H1 (cell line): ENCODE data around the gene GGTLC3.
"Not testable (repeated sequence)": the region's sequence is repeated elsewhere in the genome, so short reads cannot be mapped to it uniquely, and the experiment has no call there.

Experiments used
- ASH2L ChIP-seq: fragments of 200-600, 300-600 bp; sonication (generic); IDR thresholded peaks from one replicate; pipeline ENCODE4 v1.7.1; 2017; ENCODE audit warnings: low read length
- CEBPB ChIP-seq: IDR thresholded peaks from 2 replicates; pipeline ENCODE4 v1.6.1; 2012; ENCODE audit warnings: low read depth, low read length
- CTCF ChIP-seq, 3 experiments: IDR thresholded peaks; 1 replicate in 2 of 3; 2 replicates in 1 of 3; pipeline versions ENCODE4 v1.5.1 to v1.6.1; 2011; ENCODE audit warnings: low read length in 3 of 3, mild to moderate bottlenecking in 3 of 3, inconsistent platforms in 2 of 3, low read depth in 1 of 3, moderate library complexity in 1 of 3; ENCODE audit not compliant: insufficient read depth in 1 of 3; ENCODE audit errors: control extremely low read depth in 1 of 3
- EGR1 ChIP-seq: IDR thresholded peaks from 2 replicates; pipeline ENCODE4 v1.6.1; 2011; ENCODE audit warnings: low read depth, low read length, borderline replicate concordance
- GABPA ChIP-seq: IDR thresholded peaks from 2 replicates; pipeline ENCODE4 v1.6.1; 2011; ENCODE audit warnings: mild to moderate bottlenecking, low read length, moderate library complexity, borderline replicate concordance; ENCODE audit not compliant: insufficient read depth
- POLR2AphosphoS5 ChIP-seq: IDR thresholded peaks from 2 replicates; pipeline ENCODE4 v1.6.1; 2011; ENCODE audit warnings: low read depth, low read length
- RFX5 ChIP-seq: IDR thresholded peaks from 2 replicates; pipeline ENCODE4 v1.6.1; 2011; ENCODE audit warnings: low read depth, low read length, improper control_type of control experiment, borderline replicate concordance
- SIX5 ChIP-seq: IDR thresholded peaks from 2 replicates; pipeline ENCODE4 v1.6.1; 2011; ENCODE audit warnings: mild to moderate bottlenecking, low read depth, low read length
- SP1 ChIP-seq: IDR thresholded peaks from 2 replicates; pipeline ENCODE4 v1.6.1; 2011; ENCODE audit warnings: low read depth, low read length
- TAF1 ChIP-seq: IDR thresholded peaks from 2 replicates; pipeline ENCODE4 v1.6.1; 2011; ENCODE audit warnings: mild to moderate bottlenecking, low read depth, low read length
- TCF12 ChIP-seq: IDR thresholded peaks from 2 replicates; pipeline ENCODE4 v1.6.1; 2011; ENCODE audit warnings: low read depth, mild to moderate bottlenecking, low read length
- TEAD4 ChIP-seq: IDR thresholded peaks from 2 replicates; pipeline ENCODE4 v1.6.1; 2012; ENCODE audit warnings: low read depth, low read length, inconsistent platforms, mixed read lengths
- TF ChIP-seq, protein P1 (sequence below): IDR thresholded peaks from 2 replicates; pipeline ENCODE4 v1.6.1; 2012; ENCODE audit warnings: inconsistent platforms

GRCh38 chr22:18549458-18550179 lies 31.7 kb upstream of the GGTLC3 start:
- TF ChIP-seq CEBPB; SIX5; ASH2L; CTCF (IDR thresholded peaks at IDR 0.05; ENCODE audit: control extremely low read depth in 1 of 3, insufficient read depth in 1 of 3, low read depth in 1 of 3, low read length in 3 of 3); GABPA; TEAD4; TAF1; TCF12; SP1; EGR1; POLR2AphosphoS5; RFX5: not testable (repeated sequence)
- TF ChIP-seq, protein P1, sequence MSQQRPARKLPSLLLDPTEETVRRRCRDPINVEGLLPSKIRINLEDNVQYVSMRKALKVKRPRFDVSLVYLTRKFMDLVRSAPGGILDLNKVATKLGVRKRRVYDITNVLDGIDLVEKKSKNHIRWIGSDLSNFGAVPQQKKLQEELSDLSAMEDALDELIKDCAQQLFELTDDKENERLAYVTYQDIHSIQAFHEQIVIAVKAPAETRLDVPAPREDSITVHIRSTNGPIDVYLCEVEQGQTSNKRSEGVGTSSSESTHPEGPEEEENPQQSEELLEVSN = not testable (repeated sequence)
